Heart left ventricle (tissue), 16 donors: ENCODE data around the gene ADCY5. TPM values are rescaled to one million over a fixed set of nuclear protein-coding genes. Genes with fewer than 3 reads are reported as not detected.

Source experiments
- ATAC-seq, 4 donors: fragments of 200-7000 bp; cut with Tn5 transposase; one replicate each; pipeline ENCODE4 v1.9.1; 2020 to 2022; ENCODE audit warnings: moderate library complexity in 4 of 4, mild to moderate bottlenecking in 3 of 4, moderate number of reproducible peaks in 1 of 4
- DNase-seq, 5 donors: peaks; one replicate each; pipeline ENCODE4 v3.0.0-alpha.2; 2020
- H3K27ac ChIP-seq, 12 donors: fragments of 200-600 bp; sonication (generic) in 4 of 12; one replicate each; pipeline versions ENCODE4 v1.5.0 to v1.8.0; 2016 to 2022; ENCODE audit warnings: mild to moderate bottlenecking in 2 of 12
- H3K27me3 ChIP-seq, 9 donors: fragments of 200-600 bp; sonication (generic) in 2 of 9; one replicate each; pipeline versions ENCODE4 v1.5.1 to v1.8.0; 2016 to 2022; ENCODE audit warnings: mild to moderate bottlenecking in 3 of 9
- H3K36me3 ChIP-seq, 9 donors: fragments of 200-600 bp; sonication (generic) in 2 of 9; one replicate each; pipeline versions ENCODE4 v1.5.0 to v1.8.0; 2018 to 2022; ENCODE audit warnings: mild to moderate bottlenecking in 2 of 9
- H3K4me1 ChIP-seq, 12 donors: fragments of 200-600 bp; sonication (generic) in 4 of 12; one replicate each; pipeline versions ENCODE4 v1.5.0 to v1.8.0; 2016 to 2022; ENCODE audit warnings: mild to moderate bottlenecking in 3 of 12
- H3K4me3 ChIP-seq, 12 donors: fragments of 200-600 bp; sonication (generic) in 4 of 12; one replicate each; pipeline versions ENCODE4 v1.5.0 to v1.8.0; 2017 to 2022; ENCODE audit warnings: mild to moderate bottlenecking in 9 of 12, moderate library complexity in 4 of 12
- H3K9me3 ChIP-seq, 12 donors: fragments of 200-600 bp; sonication (generic) in 4 of 12; one replicate each; pipeline versions ENCODE4 v1.5.0 to v1.8.0; 2016 to 2022; ENCODE audit warnings: mild to moderate bottlenecking in 1 of 12
- CTCF ChIP-seq, 12 donors: fragments of 200-600 bp; sonication (generic) in 4 of 12; IDR thresholded peaks; one replicate each; pipeline versions ENCODE4 v1.5.0 to v1.8.0; 2018 to 2022; ENCODE audit warnings: antibody characterized with exemption in 12 of 12, mild to moderate bottlenecking in 5 of 12
- POLR2A ChIP-seq, 2 donors: fragments of 450-650 bp; IDR thresholded peaks; one replicate each; pipeline ENCODE4 v1.6.1; 2017; ENCODE audit warnings: antibody characterized with exemption in 2 of 2, mild to moderate bottlenecking in 2 of 2, moderate library complexity in 2 of 2
- WGBS, 4 donors: extraction: QIAGEN DNeasy Blood & Tissue Kit in 2 of 4; methylation state at CpG; one replicate each; pipeline versions ENCODE4 v1.1.5 to v1.1.7; 2013 to 2018; 5-methylcytosine and 5-hydroxymethylcytosine counted together
- intact Hi-C, 10 donors: fragments of 100-400 bp; cut with DNase I; formaldehyde crosslinking; loops; one replicate each; pipeline versions ENCODE4 v1.11.1 to v1.14.2; 2022
- polyA plus RNA-seq, 2 donors: library from polyadenylated mRNA; stranded (reverse); fragments of 200-250 nt; gene quantifications; one replicate each; pipeline ENCODE4 v1.2.3, GENCODE V29; 2013
- total RNA-seq, 9 donors: library from RNA; depleted of rRNA in 2 of 9; stranded (reverse); fragments of >200 nt in 2 of 9; fragmentation: NEBNext Ultra II Directional in 3 of 9; extraction: Animal tissue kit (Norgen Biotek cat#: 25700) in 3 of 9; gene quantifications; one replicate each; pipeline versions ENCODE4 v1.1.0 to v1.2.4, GENCODE V29; 2016 to 2023
- donor health status: ischemic (EF 13 %, LVEDD 7.1; RV severe dilation, severe dysfunction).
- donor health status: healthy with polysubstance abuse.
- donor health status: DM: no; HTN: yes; CAD: no.
- donor health status: DM: no; HTN: no; CAD: no.
- donor health status: ischemic (EF 25% LVEDD 6.9; RV normal size, moderate dysfunction).
- donor health status: ischemic (EF 25% LVEDD 5.7; RV mildly dilated, moderate dysfunction).
- donor health status: healthy.
- donor health status: DM: yes; HTN: yes; CAD: no.
- donor health status: ischemic (EF 35%, LVEDD 5.7; RV mildly dilated, moderate dysfunction).
- donor health status: nonischemic (EF 11% LVEDD 7.7; RV severe dilation, severe dysfunction).
- donor health status: DM: yes; HTN: yes; CAD: no.
- donor health status: PGD.
- donor health status: ischemic (EF 29% LVEDD 5.4; RV normal size, mild dysfunction).
- donor health status: nonischemic (EF 23%, LVEDD 6.1; RV moderate dilation, normal function).

The ADCY5 gene
- total and polyA plus RNA-seq, 11 donors: 78.5 to 276 (median 167) TPM

- Histone ChIP-seq H3K4me1 (peaks cover 0 to 45% (median 6%) of the 10 kb centered on the region in 12 donors), H3K4me3 (no peak overlapping the region), H3K27me3 (no peaks in the 10 kb centered on the region), H3K9me3 (no peaks in the 10 kb centered on the region), H3K36me3 (peaks cover 0 to 88% (median 37%) of the 10 kb centered on the region in 9 donors), H3K27ac (peak overlapping the region in 7 of 12 donors; percentile 18 to 73 (median 46))
- 12 to 44% (median 31%) methylated on average over 3 to 10 of the region's 10 CpGs for WGBS, 4 donors
- no peak for TF ChIP-seq CTCF (IDR thresholded peaks at IDR 0.05)
- TF ChIP-seq POLR2A (IDR thresholded peaks at IDR 0.05): no peak
- DNase-seq: peak in 1 of 5 donors; percentile 57
- ATAC-seq: peak in 3 of 4 donors; percentile 18 to 27 (median 22)
- intact Hi-C loops: no loop called here
Measured at GRCh38 chr3:123319760-123320159, 129.1 kb downstream of the ADCY5 start.

- no peak overlapping the region for H3K4me3 ChIP-seq
- TF ChIP-seq POLR2A (IDR thresholded peaks at IDR 0.05) (no peak), CTCF (IDR thresholded peaks at IDR 0.05) (no peak)
- no peaks in the 10 kb centered on the region for H3K9me3 ChIP-seq
- H3K4me1 ChIP-seq: peaks cover 0 to 53% (median 8%) of the 10 kb centered on the region in 12 donors
- DNase-seq (peak in 1 of 5 donors; percentile 8), ATAC-seq (peak in 1 of 4 donors; percentile 27)
- intact Hi-C loops: no loop called here
- H3K27ac ChIP-seq: peak overlapping the region in 1 of 12 donors; percentile 13
- peaks cover 0 to 88% (median 37%) of the 10 kb centered on the region in 9 donors for H3K36me3 ChIP-seq
- 63 to 78% (median 75%) methylated on average over 2 to 3 of the region's 3 CpGs for WGBS, 4 donors
- no peaks in the 10 kb centered on the region for H3K27me3 ChIP-seq
Measured at GRCh38 chr3:123318374-123318773, 130.5 kb downstream of the ADCY5 start.

- Histone ChIP-seq H3K9me3 (no peaks in the 10 kb centered on the region), H3K27ac (no peak overlapping the region), H3K36me3 (peaks cover 0 to 93% (median 37%) of the 10 kb centered on the region in 9 donors), H3K4me3 (no peak overlapping the region), H3K27me3 (no peaks in the 10 kb centered on the region), H3K4me1 (peaks cover 0 to 49% (median 8%) of the 10 kb centered on the region in 12 donors)
- intact Hi-C loops: no loop called here
- no peak for TF ChIP-seq POLR2A (IDR thresholded peaks at IDR 0.05)
- no peak for TF ChIP-seq CTCF (IDR thresholded peaks at IDR 0.05)
- 86 to 88% (median 87%) methylated on average over 14 of the region's 14 CpGs for WGBS, 4 donors
- ATAC-seq (no peak), DNase-seq (peak in 1 of 5 donors; percentile 24)
Measured at GRCh38 chr3:123317716-123318115, 131.2 kb downstream of the ADCY5 start.

GRCh38 chr3:123315271-123315595 lies 133.7 kb downstream of the ADCY5 start:
- peak overlapping the region in 8 of 12 donors; percentile 11 to 71 (median 48) for H3K27ac ChIP-seq
- peaks cover 0 to 94% (median 25%) of the 10 kb centered on the region in 9 donors for H3K36me3 ChIP-seq
- 51 to 69% (median 52%) methylated on average over 4 of the region's 4 CpGs for WGBS, 4 donors
- H3K9me3 ChIP-seq: no peaks in the 10 kb centered on the region
- intact Hi-C loops: no loop called here
- DNase-seq (no peak), ATAC-seq (no peak)
- TF ChIP-seq CTCF (IDR thresholded peaks at IDR 0.05) (no peak), POLR2A (IDR thresholded peaks at IDR 0.05) (no peak)
- peaks cover 0 to 34% (median 7%) of the 10 kb centered on the region in 12 donors for H3K4me1 ChIP-seq
- H3K27me3 ChIP-seq: no peaks in the 10 kb centered on the region
- H3K4me3 ChIP-seq: no peak overlapping the region
